HL-60 (cell line): ENCODE results near the gene PIK3R3.

ENCODE experiments used
- DNase-seq, 2 experiments: peaks; one replicate each; pipeline ENCODE4 v3.0.0-alpha.2; 2010 to 2020; ENCODE audit warnings: low read depth in 1 of 2, low spot score in 1 of 2
- H3K27ac ChIP-seq: fragments of 250-450 bp; sonication (Bioruptor Pico); replicated peaks from 2 replicates; pipeline ENCODE4 v1.5.1; 2020; ENCODE audit warnings: mild to moderate bottlenecking, moderate library complexity
- H3K27me3 ChIP-seq: fragments of 250-450 bp; sonication (Bioruptor Pico); 2 replicates; pipeline ENCODE4 v1.5.1; 2021; ENCODE audit warnings: mild to moderate bottlenecking, moderate library complexity; ENCODE audit not compliant: insufficient read depth, poor library complexity, severe bottlenecking
- H3K4me3 ChIP-seq: replicated peaks from 2 replicates; pipeline ENCODE4 v1.5.1; 2011; ENCODE audit warnings: mild to moderate bottlenecking, control low read depth, low read length; ENCODE audit not compliant: insufficient read depth
- CTCF ChIP-seq: IDR thresholded peaks from one replicate; pipeline ENCODE4 v1.5.1; 2011; ENCODE audit warnings: low read length, control low read depth, inconsistent platforms; ENCODE audit not compliant: insufficient read depth
- GABPA ChIP-seq: IDR thresholded peaks from 2 replicates; pipeline ENCODE4 v1.6.1; 2012; ENCODE audit warnings: low read depth
- POLR2AphosphoS5 ChIP-seq: IDR thresholded peaks from 2 replicates; pipeline ENCODE4 v1.6.1; 2012; ENCODE audit warnings: low read depth
- SPI1 ChIP-seq: IDR thresholded peaks from 2 replicates; pipeline ENCODE4 v1.6.1; 2012; ENCODE audit warnings: low read depth, mild to moderate bottlenecking, borderline replicate concordance
- TF ChIP-seq, protein P1 (sequence below): IDR thresholded peaks from 2 replicates; pipeline ENCODE4 v1.6.1; 2012; ENCODE audit warnings: low read depth; ENCODE audit not compliant: insufficient replicate concordance

PIK3R3 gene

DNA sequence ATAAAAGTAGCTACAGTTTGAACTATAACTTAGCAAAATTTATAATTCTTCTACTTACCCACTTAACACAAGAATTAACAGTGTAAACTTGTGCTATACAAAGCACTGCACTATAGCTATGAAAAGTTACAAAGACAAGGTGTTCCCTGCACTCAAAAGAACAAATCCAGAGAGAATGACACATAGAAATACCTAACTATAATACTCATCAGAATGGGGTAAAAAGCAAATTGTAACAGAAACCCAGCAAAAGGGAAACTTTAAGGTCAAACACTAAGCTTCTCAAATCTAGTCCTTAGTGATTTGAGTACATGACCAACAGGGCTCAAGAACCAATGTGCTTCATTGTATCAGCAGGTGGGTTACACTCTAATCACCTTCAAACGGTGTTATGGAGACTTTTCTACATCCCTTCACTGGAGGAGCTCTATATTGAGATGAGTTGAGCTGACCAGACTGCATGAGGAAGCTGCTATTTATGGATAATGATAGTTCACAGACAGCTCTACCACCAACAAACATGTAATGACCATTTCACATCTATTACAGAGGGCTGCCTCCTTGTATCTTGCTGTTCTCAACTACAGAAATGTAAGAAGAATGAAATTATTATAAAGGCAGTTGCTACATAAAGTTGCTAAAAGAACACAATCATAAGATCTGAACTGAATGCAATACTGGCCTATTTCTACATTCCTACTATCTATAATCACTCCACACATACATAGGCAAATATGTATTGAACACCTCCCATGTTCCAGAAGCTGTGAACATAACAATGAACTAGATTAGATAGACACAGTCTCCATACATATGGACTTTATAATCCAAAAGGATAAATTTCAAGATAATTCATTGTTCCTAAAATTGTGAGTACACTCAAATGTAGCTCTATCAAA, 47.6 kb downstream of the PIK3R3 start:
- TF ChIP-seq GABPA (no peak), CTCF (no peak), POLR2AphosphoS5 (no peak), SPI1 (no peak)
- TF ChIP-seq, protein P1, sequence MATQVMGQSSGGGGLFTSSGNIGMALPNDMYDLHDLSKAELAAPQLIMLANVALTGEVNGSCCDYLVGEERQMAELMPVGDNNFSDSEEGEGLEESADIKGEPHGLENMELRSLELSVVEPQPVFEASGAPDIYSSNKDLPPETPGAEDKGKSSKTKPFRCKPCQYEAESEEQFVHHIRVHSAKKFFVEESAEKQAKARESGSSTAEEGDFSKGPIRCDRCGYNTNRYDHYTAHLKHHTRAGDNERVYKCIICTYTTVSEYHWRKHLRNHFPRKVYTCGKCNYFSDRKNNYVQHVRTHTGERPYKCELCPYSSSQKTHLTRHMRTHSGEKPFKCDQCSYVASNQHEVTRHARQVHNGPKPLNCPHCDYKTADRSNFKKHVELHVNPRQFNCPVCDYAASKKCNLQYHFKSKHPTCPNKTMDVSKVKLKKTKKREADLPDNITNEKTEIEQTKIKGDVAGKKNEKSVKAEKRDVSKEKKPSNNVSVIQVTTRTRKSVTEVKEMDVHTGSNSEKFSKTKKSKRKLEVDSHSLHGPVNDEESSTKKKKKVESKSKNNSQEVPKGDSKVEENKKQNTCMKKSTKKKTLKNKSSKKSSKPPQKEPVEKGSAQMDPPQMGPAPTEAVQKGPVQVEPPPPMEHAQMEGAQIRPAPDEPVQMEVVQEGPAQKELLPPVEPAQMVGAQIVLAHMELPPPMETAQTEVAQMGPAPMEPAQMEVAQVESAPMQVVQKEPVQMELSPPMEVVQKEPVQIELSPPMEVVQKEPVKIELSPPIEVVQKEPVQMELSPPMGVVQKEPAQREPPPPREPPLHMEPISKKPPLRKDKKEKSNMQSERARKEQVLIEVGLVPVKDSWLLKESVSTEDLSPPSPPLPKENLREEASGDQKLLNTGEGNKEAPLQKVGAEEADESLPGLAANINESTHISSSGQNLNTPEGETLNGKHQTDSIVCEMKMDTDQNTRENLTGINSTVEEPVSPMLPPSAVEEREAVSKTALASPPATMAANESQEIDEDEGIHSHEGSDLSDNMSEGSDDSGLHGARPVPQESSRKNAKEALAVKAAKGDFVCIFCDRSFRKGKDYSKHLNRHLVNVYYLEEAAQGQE = no peak
- H3K4me3 ChIP-seq = no peak overlapping the region
- no peak overlapping the region for H3K27ac ChIP-seq
- DNase-seq = no peak
- H3K27me3 ChIP-seq = no peaks in the 10 kb centered on the region

- H3K27ac ChIP-seq = no peak overlapping the region
- no peak for TF ChIP-seq SPI1
- no peak for TF ChIP-seq CTCF
- no peak for TF ChIP-seq GABPA
- TF ChIP-seq POLR2AphosphoS5 = no peak
- TF ChIP-seq, protein P1 = no peak
- no peaks in the 10 kb centered on the region for H3K27me3 ChIP-seq
Measured at GRCh38 chr1:46083579-46083978, 48.9 kb downstream of the PIK3R3 start.

DNA sequence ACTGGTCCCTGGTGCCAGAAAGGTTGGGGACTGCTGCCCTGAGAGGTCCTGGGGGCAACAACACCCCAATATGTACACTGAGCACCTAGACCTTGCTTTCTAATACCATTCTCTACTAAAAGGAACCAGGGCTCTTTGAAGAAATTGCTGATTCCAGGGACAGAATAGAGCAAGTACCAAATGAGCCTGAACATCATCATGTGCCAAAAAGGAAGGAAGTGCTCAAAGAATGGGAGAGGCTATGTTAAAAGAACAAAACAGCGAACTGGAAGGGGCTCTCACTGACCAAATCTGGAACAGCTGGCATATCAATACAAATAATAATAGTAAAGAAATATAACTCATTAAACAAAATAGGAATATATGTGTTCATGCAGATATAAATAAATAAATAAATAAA, 50.8 kb downstream of the PIK3R3 start:
- no peak for DNase-seq
- Histone ChIP-seq H3K27me3 (no peaks in the 10 kb centered on the region), H3K27ac (no peak overlapping the region), H3K4me3 (no peak overlapping the region)
- TF ChIP-seq CTCF (no peak), POLR2AphosphoS5 (no peak), GABPA (no peak)
- TF ChIP-seq, protein P1 = no peak

More at GRCh38 chr1:46083579-46083978, 48.9 kb downstream of the PIK3R3 start:
- no peak for DNase-seq
- H3K4me3 ChIP-seq = no peak overlapping the region
